ENCODE data around the gene SLC25A23. TPM values are rescaled to one million over a fixed set of nuclear protein-coding genes. Genes with fewer than 3 reads are reported as not detected.

Gene SLC25A23
- total RNA-seq, 1 donor from 2014 or later, result 41.8 TPM

- Histone ChIP-seq H4K20me1 (ENCODE audit: insufficient read depth, low read length) (no peaks in the 10 kb centered on the region), H3K4me1 (ENCODE audit: insufficient read depth, low read length) (no peaks in the 10 kb centered on the region), H3K27ac (ENCODE audit: low read depth, low read length) (no peak overlapping the region), H3K79me2 (ENCODE audit: insufficient read depth, low read length) (no peaks in the 10 kb centered on the region), H3K36me3 (ENCODE audit: insufficient read depth, low read length) (no peaks in the 10 kb centered on the region), H3K4me2 (ENCODE audit: low read length) (no peak overlapping the region), H3K27me3 (ENCODE audit: insufficient read depth, low read length) (no peaks in the 10 kb centered on the region), H2AFZ (ENCODE audit: low read depth, low read length) (no peak overlapping the region), H3K4me3 (ENCODE audit: insufficient read depth, low read depth, low read length) (no peak overlapping the region), H3K9ac (ENCODE audit: low read length) (no peak overlapping the region), H3K9me3 (ENCODE audit: insufficient read depth, low read depth, low read length) (no peaks in the 10 kb centered on the region)
- Mint-ChIP-seq H3K4me1 (ENCODE audit: low read depth, unreplicated experiment) (no peaks in the 10 kb centered on the region), H3K27ac (ENCODE audit: unreplicated experiment) (no peak overlapping the region), H3K27me3 (ENCODE audit: low read depth, unreplicated experiment) (peaks cover 11% of the 10 kb centered on the region), H3K36me3 (ENCODE audit: low read depth, unreplicated experiment) (no peaks in the 10 kb centered on the region), H3K4me3 (ENCODE audit: unreplicated experiment) (no peak overlapping the region), H3K9me3 (ENCODE audit: unreplicated experiment) (peaks cover 6% of the 10 kb centered on the region)
- TF ChIP-seq CTCF (IDR thresholded peaks at IDR 0.05; ENCODE audit: insufficient read depth, low read depth, low read length), result no peak
- no peak for TF ChIP-seq EZH2 (IDR thresholded peaks at IDR 0.05; ENCODE audit: insufficient read depth, low read length)
- FAIRE-seq (no peak), DNase-seq (ENCODE audit: low read depth) (no peak)
Observed at GRCh38 chr19:6490134-6490533, 30.5 kb upstream of the SLC25A23 start.

GRCh38 chr19:6489278-6490061, 29.9 kb upstream of the SLC25A23 start:
- TF ChIP-seq EZH2 (IDR thresholded peaks at IDR 0.05; ENCODE audit: insufficient read depth, low read length), result no peak
- no peak for TF ChIP-seq CTCF (IDR thresholded peaks at IDR 0.05; ENCODE audit: insufficient read depth, low read depth, low read length)
- Histone ChIP-seq H2AFZ (ENCODE audit: low read depth, low read length) (no peak overlapping the region), H3K4me2 (ENCODE audit: low read length) (no peak overlapping the region)

GRCh38 chr19:6484831-6485230, 25.2 kb upstream of the SLC25A23 start:
- no peaks in the 10 kb centered on the region for H3K27me3 ChIP-seq (ENCODE audit: insufficient read depth, low read length)
- peaks cover 10% of the 10 kb centered on the region for H3K27me3 Mint-ChIP-seq (ENCODE audit: low read depth, unreplicated experiment)
- H3K9me3 Mint-ChIP-seq (ENCODE audit: unreplicated experiment), result no peaks in the 10 kb centered on the region
- no peak overlapping the region for H3K4me3 Mint-ChIP-seq (ENCODE audit: unreplicated experiment)
- no peak overlapping the region for H3K27ac Mint-ChIP-seq (ENCODE audit: unreplicated experiment)
- no peaks in the 10 kb centered on the region for H3K4me1 ChIP-seq (ENCODE audit: insufficient read depth, low read length)
- DNase-seq (ENCODE audit: low read depth) (no peak), FAIRE-seq (no peak)
- H3K36me3 ChIP-seq (ENCODE audit: insufficient read depth, low read length), result no peaks in the 10 kb centered on the region
- H3K79me2 ChIP-seq (ENCODE audit: insufficient read depth, low read length), result no peaks in the 10 kb centered on the region
- TF ChIP-seq EZH2 (IDR thresholded peaks at IDR 0.05; ENCODE audit: insufficient read depth, low read length), result no peak
- no peak for TF ChIP-seq CTCF (IDR thresholded peaks at IDR 0.05; ENCODE audit: insufficient read depth, low read depth, low read length)
- no peak overlapping the region for H3K27ac ChIP-seq (ENCODE audit: low read depth, low read length)
- no peaks in the 10 kb centered on the region for H3K9me3 ChIP-seq (ENCODE audit: insufficient read depth, low read depth, low read length)
- no peaks in the 10 kb centered on the region for H3K4me1 Mint-ChIP-seq (ENCODE audit: low read depth, unreplicated experiment)
- no peaks in the 10 kb centered on the region for H3K36me3 Mint-ChIP-seq (ENCODE audit: low read depth, unreplicated experiment)
- no peak overlapping the region for H3K4me3 ChIP-seq (ENCODE audit: insufficient read depth, low read depth, low read length)
- no peak overlapping the region for H2AFZ ChIP-seq (ENCODE audit: low read depth, low read length)
- no peaks in the 10 kb centered on the region for H4K20me1 ChIP-seq (ENCODE audit: insufficient read depth, low read length)
- no peak overlapping the region for H3K4me2 ChIP-seq (ENCODE audit: low read length)
- H3K9ac ChIP-seq (ENCODE audit: low read length), result no peak overlapping the region

More at GRCh38 chr19:6489278-6490061, 29.9 kb upstream of the SLC25A23 start:
- Histone ChIP-seq H3K4me1 (ENCODE audit: insufficient read depth, low read length) (no peaks in the 10 kb centered on the region), H4K20me1 (ENCODE audit: insufficient read depth, low read length) (no peaks in the 10 kb centered on the region), H3K79me2 (ENCODE audit: insufficient read depth, low read length) (no peaks in the 10 kb centered on the region), H3K27ac (ENCODE audit: low read depth, low read length) (no peak overlapping the region), H3K9ac (ENCODE audit: low read length) (no peak overlapping the region), H3K27me3 (ENCODE audit: insufficient read depth, low read length) (no peaks in the 10 kb centered on the region), H3K36me3 (ENCODE audit: insufficient read depth, low read length) (no peaks in the 10 kb centered on the region), H3K9me3 (ENCODE audit: insufficient read depth, low read depth, low read length) (no peaks in the 10 kb centered on the region), H3K4me3 (ENCODE audit: insufficient read depth, low read depth, low read length) (no peak overlapping the region)
- no peaks in the 10 kb centered on the region for H3K36me3 Mint-ChIP-seq (ENCODE audit: low read depth, unreplicated experiment)
- no peak overlapping the region for H3K4me3 Mint-ChIP-seq (ENCODE audit: unreplicated experiment)
- FAIRE-seq (no peak), DNase-seq (ENCODE audit: low read depth) (no peak)
- H3K27me3 Mint-ChIP-seq (ENCODE audit: low read depth, unreplicated experiment), result peaks cover 11% of the 10 kb centered on the region
- H3K9me3 Mint-ChIP-seq (ENCODE audit: unreplicated experiment), result peaks cover 6% of the 10 kb centered on the region
- no peak overlapping the region for H3K27ac Mint-ChIP-seq (ENCODE audit: unreplicated experiment)
- no peaks in the 10 kb centered on the region for H3K4me1 Mint-ChIP-seq (ENCODE audit: low read depth, unreplicated experiment)

Measured in astrocyte (in vitro differentiated cells and primary cell).